Measurements from ENCODE around the gene SH2B2.

DNA sequence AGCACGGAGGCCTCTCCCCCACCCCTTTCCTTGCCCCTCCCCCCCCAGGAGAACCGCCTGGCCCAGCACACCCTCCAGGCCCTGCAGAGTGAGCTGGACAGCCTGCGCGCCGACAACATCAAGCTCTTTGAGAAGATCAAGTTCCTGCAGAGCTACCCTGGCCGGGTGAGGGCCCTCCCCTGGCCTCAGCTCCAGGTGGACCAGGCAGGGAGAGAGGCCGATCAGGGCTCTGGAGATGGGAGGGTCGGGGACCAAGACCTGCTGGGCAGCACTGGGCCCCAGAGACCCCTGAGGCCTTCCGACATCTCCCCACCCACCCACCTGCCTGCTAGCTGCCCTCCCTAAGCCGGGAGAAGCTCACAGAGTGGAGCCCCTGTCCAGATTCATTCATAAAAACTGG is 8.8 kb upstream of the SH2B2 start:
- TF ChIP-seq, protein P1, sequence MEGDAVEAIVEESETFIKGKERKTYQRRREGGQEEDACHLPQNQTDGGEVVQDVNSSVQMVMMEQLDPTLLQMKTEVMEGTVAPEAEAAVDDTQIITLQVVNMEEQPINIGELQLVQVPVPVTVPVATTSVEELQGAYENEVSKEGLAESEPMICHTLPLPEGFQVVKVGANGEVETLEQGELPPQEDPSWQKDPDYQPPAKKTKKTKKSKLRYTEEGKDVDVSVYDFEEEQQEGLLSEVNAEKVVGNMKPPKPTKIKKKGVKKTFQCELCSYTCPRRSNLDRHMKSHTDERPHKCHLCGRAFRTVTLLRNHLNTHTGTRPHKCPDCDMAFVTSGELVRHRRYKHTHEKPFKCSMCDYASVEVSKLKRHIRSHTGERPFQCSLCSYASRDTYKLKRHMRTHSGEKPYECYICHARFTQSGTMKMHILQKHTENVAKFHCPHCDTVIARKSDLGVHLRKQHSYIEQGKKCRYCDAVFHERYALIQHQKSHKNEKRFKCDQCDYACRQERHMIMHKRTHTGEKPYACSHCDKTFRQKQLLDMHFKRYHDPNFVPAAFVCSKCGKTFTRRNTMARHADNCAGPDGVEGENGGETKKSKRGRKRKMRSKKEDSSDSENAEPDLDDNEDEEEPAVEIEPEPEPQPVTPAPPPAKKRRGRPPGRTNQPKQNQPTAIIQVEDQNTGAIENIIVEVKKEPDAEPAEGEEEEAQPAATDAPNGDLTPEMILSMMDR (IDR thresholded peaks at IDR 0.05): no peak
- TF ChIP-seq ZNF671 (CRISPR knock-in tag; IDR thresholded peaks at IDR 0.05) (no peak), IRF2 (CRISPR knock-in tag; IDR thresholded peaks at IDR 0.05; ENCODE audit: borderline replicate concordance, low read depth) (no peak)
- TF ChIP-seq, protein P2, sequence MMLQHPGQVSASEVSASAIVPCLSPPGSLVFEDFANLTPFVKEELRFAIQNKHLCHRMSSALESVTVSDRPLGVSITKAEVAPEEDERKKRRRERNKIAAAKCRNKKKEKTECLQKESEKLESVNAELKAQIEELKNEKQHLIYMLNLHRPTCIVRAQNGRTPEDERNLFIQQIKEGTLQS (CRISPR knock-in tag; conservative IDR thresholded peaks at IDR 0.05): no peak
- TF ChIP-seq, protein P3, sequence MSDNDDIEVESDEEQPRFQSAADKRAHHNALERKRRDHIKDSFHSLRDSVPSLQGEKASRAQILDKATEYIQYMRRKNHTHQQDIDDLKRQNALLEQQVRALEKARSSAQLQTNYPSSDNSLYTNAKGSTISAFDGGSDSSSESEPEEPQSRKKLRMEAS (CRISPR knock-in tag; IDR thresholded peaks at IDR 0.05): no peak
